ENCODE data around the gene TPP1. TPM values are rescaled to one million over a fixed set of nuclear protein-coding genes. Genes with fewer than 3 reads are reported as not detected.

TPP1 gene
- total RNA-seq, 1 experiment from 2014 or later, result 21.6 TPM

DNA sequence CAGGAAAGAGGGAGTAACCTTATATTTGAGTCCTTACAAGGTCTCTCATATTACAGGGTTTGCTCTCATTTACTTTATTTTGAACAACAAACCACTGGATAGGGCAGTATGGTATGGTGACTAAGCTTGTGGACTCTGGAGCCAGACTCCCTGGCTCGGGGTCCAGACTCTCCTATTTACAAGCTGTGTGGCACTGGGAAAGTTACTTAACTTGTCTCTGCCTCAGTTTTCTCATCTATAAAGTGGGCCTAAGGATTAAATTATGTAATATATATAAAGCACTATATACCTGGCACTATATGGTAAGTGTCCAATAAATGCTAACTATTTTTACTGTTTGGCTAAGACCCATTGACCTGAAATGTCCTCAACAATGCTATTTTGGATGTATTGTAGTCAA, 38.1 kb upstream of the TPP1 start:
- no TSS peak for BruUV-seq (replicated peaks)
- CTCF ChIA-PET, result no interaction called here

DNA sequence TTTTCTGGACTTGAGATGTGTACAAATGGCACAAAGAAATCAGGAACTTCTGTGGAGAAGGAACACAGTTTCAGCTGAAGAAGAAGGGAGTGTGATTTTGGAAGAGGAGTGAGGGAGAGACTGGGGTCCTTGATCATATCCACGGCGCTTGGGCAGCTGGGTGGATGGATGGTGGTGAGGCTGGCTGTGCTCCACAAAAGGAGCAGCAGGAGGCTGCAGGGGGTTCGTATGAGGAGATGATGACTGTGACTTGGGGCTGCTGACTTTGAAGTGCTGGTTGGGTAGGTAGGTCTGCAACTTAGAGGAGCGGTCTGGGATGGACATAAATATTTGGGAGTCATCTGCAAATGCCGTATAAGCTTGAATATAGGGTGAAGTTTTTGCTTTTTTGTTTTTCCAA, 37.7 kb upstream of the TPP1 start:
- Histone ChIP-seq H2AFZ (ENCODE audit: low read length) (no peak overlapping the region), H3K27ac (ENCODE audit: low read length) (no peak overlapping the region), H3F3A (ENCODE audit: low read length, unreplicated experiment) (no peaks in the 10 kb centered on the region), H3K27me3 (ENCODE audit: low read length) (peaks cover 41% of the 10 kb centered on the region), H3K36me3 (ENCODE audit: low read depth, low read length) (no peaks in the 10 kb centered on the region), H4K20me1 (ENCODE audit: low read length) (no peaks in the 10 kb centered on the region), H3K9ac (ENCODE audit: low read length) (no peak overlapping the region), H3K9me3 (ENCODE audit: low read length) (no peaks in the 10 kb centered on the region), H3K9me2 (replicated peaks; ENCODE audit: low read length) (no peaks in the 10 kb centered on the region), H3K4me2 (ENCODE audit: low read length) (no peak overlapping the region), H3K4me1 (ENCODE audit: insufficient read depth, low read length) (no peaks in the 10 kb centered on the region), H3K4me3 (ENCODE audit: low read length) (no peak overlapping the region), H3K79me2 (ENCODE audit: low read length) (no peaks in the 10 kb centered on the region)
- ChIA-PET CTCF (no interaction called here), POLR2A (ENCODE audit: unreplicated experiment) (interaction anchor here (0.6 kb wide), 1 partner anchor 26 kb away, joined by 4 read pairs; the partner anchor contains the start of gene MRPL17)
- DNase-seq (no peak), ATAC-seq (no peak)
- no TSS peak for BruUV-seq (replicated peaks)
- intact Hi-C loops (cut with micrococcal nuclease), result no loop called here
- TF ChIP-seq EZH2phosphoT487 (IDR thresholded peaks at IDR 0.05; ENCODE audit: borderline replicate concordance, low read length) (no peak), EZH2 (IDR thresholded peaks at IDR 0.05; ENCODE audit: low read length, unreplicated experiment) (no peak)
- TF ChIP-seq, protein P1, sequence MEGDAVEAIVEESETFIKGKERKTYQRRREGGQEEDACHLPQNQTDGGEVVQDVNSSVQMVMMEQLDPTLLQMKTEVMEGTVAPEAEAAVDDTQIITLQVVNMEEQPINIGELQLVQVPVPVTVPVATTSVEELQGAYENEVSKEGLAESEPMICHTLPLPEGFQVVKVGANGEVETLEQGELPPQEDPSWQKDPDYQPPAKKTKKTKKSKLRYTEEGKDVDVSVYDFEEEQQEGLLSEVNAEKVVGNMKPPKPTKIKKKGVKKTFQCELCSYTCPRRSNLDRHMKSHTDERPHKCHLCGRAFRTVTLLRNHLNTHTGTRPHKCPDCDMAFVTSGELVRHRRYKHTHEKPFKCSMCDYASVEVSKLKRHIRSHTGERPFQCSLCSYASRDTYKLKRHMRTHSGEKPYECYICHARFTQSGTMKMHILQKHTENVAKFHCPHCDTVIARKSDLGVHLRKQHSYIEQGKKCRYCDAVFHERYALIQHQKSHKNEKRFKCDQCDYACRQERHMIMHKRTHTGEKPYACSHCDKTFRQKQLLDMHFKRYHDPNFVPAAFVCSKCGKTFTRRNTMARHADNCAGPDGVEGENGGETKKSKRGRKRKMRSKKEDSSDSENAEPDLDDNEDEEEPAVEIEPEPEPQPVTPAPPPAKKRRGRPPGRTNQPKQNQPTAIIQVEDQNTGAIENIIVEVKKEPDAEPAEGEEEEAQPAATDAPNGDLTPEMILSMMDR (conservative IDR thresholded peaks at IDR 0.05; ENCODE audit: low read depth, low read length), result no peak

More for the DNA sequence above, 38.1 kb upstream of the TPP1 start:
- no peaks in the 10 kb centered on the region for H3K9me3 ChIP-seq (ENCODE audit: low read length)
- TF ChIP-seq, protein P1 (conservative IDR thresholded peaks at IDR 0.05; ENCODE audit: low read depth, low read length), result no peak
- TF ChIP-seq EZH2 (IDR thresholded peaks at IDR 0.05; ENCODE audit: low read length, unreplicated experiment), result no peak
- no peak for TF ChIP-seq EZH2phosphoT487 (IDR thresholded peaks at IDR 0.05; ENCODE audit: borderline replicate concordance, low read length)
- no peaks in the 10 kb centered on the region for H4K20me1 ChIP-seq (ENCODE audit: low read length)
- no peaks in the 10 kb centered on the region for H3K9me2 ChIP-seq (replicated peaks; ENCODE audit: low read length)
- no peaks in the 10 kb centered on the region for H3K79me2 ChIP-seq (ENCODE audit: low read length)
- H3K36me3 ChIP-seq (ENCODE audit: low read depth, low read length), result no peaks in the 10 kb centered on the region
- no peak overlapping the region for H3K9ac ChIP-seq (ENCODE audit: low read length)
- H3K27ac ChIP-seq (ENCODE audit: low read length), result no peak overlapping the region
- POLR2A ChIA-PET (ENCODE audit: unreplicated experiment), result no interaction called here
- no peaks in the 10 kb centered on the region for H3F3A ChIP-seq (ENCODE audit: low read length, unreplicated experiment)
- DNase-seq, result no peak
- H3K27me3 ChIP-seq (ENCODE audit: low read length), result peaks cover 37% of the 10 kb centered on the region
- ATAC-seq, result no peak
- H2AFZ ChIP-seq (ENCODE audit: low read length), result no peak overlapping the region
- no peaks in the 10 kb centered on the region for H3K4me1 ChIP-seq (ENCODE audit: insufficient read depth, low read length)
- intact Hi-C loops (cut with micrococcal nuclease), result no loop called here
- no peak overlapping the region for H3K4me3 ChIP-seq (ENCODE audit: low read length)
- no peak overlapping the region for H3K4me2 ChIP-seq (ENCODE audit: low read length)

DNA sequence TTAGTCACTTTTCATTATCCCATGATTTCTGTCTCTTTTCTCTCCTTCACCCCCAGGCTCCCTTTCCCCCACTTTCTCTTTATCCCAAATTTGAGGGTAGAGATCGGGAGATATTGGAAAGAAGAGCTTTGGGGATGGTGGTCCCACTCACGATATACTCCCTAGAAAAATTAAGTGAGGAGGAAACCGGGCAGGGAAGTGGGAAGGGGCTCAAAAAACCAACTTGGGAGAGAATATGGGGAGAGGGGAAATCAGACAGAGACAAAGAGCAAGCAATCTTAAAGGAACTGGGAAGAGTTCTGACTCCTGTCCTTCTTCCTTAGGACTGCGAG, 37.3 kb upstream of the TPP1 start:
- H3K27ac ChIP-seq (ENCODE audit: low read length), result no peak overlapping the region
- ChIA-PET CTCF (no interaction called here), POLR2A (ENCODE audit: unreplicated experiment) (interaction anchor here (0.6 kb wide), 1 partner anchor 27 kb away, joined by 4 read pairs; the partner anchor contains the start of gene MRPL17)
- no peaks in the 10 kb centered on the region for H4K20me1 ChIP-seq (ENCODE audit: low read length)
- H3K4me2 ChIP-seq (ENCODE audit: low read length), result no peak overlapping the region
- no peak for ATAC-seq
- H3K4me1 ChIP-seq (ENCODE audit: insufficient read depth, low read length), result no peaks in the 10 kb centered on the region
- peaks cover 45% of the 10 kb centered on the region for H3K27me3 ChIP-seq (ENCODE audit: low read length)
- no peaks in the 10 kb centered on the region for H3K79me2 ChIP-seq (ENCODE audit: low read length)
- DNase-seq, result no peak
- H3K9ac ChIP-seq (ENCODE audit: low read length), result no peak overlapping the region
- TF ChIP-seq, protein P1 (conservative IDR thresholded peaks at IDR 0.05; ENCODE audit: low read depth, low read length), result no peak
- TF ChIP-seq EZH2phosphoT487 (IDR thresholded peaks at IDR 0.05; ENCODE audit: borderline replicate concordance, low read length) (no peak), EZH2 (IDR thresholded peaks at IDR 0.05; ENCODE audit: low read length, unreplicated experiment) (no peak)
- H3K9me2 ChIP-seq (replicated peaks; ENCODE audit: low read length), result no peaks in the 10 kb centered on the region
- no peak overlapping the region for H2AFZ ChIP-seq (ENCODE audit: low read length)
- no TSS peak for BruUV-seq (replicated peaks)
- H3K9me3 ChIP-seq (ENCODE audit: low read length), result no peaks in the 10 kb centered on the region
- H3K4me3 ChIP-seq (ENCODE audit: low read length), result no peak overlapping the region
- H3F3A ChIP-seq (ENCODE audit: low read length, unreplicated experiment), result no peaks in the 10 kb centered on the region
- no peaks in the 10 kb centered on the region for H3K36me3 ChIP-seq (ENCODE audit: low read depth, low read length)
- intact Hi-C loops (cut with micrococcal nuclease), result no loop called here

All from PC-3 (cell line).